Iris pigment epithelial cell (primary cell): ENCODE results near the gene ERAP2.
A peak's percentile ranks its signal among the peaks of the same experiment; 100 is the strongest.

Experiments used
- DNase-seq: peaks from one replicate; pipeline ENCODE4 v3.0.0-alpha.2; 2011; ENCODE audit warnings: low read depth

Gene ERAP2

DNA sequence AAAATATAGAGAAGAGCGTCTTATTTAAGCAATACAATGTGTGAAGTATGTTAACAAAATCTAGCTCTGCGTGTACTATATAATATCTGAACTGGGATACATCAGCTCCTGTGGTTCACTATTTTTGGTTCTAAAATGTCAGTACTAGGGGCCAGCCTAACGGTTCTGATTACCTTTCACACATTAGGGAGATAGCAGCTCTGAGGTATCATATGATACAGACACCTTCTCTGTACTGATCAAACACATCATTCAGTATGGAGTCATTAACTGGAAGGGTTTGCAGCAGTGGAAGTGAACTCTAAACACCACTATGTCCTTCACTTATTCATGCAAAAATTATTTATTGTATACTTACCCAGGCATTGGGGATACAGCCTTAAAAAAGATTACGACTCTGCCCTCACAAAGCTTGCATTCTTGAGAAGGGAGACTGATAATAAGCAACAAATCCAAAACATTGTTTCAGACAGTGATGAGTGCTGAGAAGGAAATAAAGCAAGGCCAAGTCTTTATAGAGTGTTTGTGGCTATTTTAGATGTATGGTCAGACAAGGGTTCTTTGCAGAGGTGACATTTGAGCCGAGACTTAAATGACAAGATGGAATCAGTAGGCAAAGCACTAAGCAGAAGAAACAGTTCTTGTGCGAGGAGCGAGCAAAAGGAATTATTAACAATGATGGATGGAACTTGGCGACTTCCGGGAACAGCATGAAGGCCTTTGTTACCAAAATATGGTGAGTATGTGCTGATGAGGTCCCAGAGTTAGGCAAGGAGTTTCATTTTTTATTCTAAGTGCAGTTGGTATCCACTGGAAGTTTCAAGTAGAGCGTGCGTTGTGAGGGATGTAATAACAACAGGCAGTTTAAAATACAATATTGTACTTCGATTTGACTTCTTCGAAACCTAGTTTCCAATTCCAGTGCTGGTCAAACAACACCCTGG lies 57.7 kb downstream of the ERAP2 start:
- no peak for DNase-seq

DNA sequence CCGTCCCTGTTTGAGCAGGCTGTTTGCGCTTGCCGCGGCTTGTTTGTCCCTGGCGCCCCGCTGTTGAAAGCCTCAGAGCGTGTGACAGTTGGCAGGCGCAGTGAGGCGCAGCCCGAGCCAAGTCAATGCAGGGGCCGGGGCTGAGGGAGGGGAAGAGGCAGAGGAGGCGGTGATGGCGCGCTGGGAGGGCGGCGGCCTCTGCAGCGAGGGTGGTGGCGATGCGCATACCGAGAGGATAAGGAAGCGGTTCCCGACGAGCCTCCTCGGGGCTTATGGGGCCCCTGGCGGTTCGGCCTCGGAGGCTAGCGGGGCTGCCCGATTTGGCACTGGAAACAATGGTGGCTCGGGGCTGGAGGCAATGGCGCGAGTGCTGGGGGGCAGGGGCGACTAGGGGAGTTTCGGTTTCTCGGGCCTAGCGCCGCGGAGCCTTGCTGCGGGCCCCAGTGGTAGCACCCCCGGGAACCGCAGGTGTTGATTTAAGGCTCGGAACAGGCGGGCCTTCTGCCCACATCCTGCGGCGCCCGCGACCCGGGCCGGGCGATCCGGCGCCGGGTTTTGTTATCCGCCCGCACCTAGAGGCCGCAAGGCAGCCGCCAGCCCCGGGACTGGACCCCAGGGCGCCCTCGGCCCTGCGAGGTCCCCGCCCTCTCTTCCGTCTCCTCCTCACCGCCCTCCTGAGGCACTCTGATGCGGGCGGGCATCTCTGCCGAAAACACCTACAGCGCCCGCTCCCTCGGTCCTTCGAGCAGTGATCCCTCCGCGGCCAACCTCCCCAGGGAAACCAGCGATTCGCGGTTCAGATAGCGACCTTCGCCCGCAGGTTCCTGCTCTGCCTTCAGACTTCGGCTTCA lies 58.6 kb downstream of the ERAP2 start:
- peak; percentile 97 for DNase-seq

DNA sequence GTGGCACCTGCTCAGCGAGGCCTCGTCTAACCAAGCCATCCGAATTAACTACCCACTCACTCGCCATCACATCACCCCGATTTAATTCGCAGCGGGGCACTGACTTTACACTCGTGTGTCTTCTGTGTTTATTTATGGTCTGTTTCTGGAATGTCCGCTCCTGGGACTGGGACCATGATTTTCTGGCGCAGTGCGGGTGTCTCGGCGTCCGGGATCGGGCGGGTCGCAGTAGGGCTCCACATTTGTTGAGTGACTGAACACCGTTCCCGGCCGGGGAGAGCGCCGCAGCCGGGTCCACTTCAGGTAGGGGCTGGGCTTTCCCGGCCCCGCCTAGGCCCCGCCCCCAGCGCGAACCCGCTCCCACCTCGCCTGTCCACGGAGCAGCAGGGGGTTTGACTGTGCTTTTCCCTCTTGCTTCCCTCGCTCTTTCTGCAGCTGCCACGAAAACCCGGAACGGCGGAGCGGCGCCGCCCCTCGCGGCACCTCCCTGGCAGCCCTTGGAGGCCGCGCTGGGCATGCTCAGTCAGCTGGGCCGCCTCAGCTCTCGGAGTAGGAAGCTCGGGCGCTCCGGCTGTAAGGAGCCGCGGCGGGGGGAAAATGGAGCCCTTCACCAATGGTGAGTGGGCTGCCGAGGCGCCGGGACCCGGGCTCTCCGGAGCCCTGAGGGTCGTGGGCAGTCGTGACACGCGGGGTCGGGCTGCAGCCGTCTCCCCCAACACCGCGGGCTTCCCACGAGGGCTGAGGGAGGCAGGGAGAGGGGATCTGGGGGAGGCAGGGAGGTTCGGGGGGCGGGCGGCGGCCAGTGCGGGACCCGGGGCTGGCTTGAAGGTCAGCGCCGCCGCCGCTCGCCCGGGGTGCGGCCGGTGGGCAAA lies 59.5 kb downstream of the ERAP2 start, which contains the start of gene LNPEP:
LNPEP (plus strand) TSS at position 522 of the 872 bp plus-strand sequence; CDS start at position 598, 76 bp downstream.
- DNase-seq, result peak; percentile 99

DNA sequence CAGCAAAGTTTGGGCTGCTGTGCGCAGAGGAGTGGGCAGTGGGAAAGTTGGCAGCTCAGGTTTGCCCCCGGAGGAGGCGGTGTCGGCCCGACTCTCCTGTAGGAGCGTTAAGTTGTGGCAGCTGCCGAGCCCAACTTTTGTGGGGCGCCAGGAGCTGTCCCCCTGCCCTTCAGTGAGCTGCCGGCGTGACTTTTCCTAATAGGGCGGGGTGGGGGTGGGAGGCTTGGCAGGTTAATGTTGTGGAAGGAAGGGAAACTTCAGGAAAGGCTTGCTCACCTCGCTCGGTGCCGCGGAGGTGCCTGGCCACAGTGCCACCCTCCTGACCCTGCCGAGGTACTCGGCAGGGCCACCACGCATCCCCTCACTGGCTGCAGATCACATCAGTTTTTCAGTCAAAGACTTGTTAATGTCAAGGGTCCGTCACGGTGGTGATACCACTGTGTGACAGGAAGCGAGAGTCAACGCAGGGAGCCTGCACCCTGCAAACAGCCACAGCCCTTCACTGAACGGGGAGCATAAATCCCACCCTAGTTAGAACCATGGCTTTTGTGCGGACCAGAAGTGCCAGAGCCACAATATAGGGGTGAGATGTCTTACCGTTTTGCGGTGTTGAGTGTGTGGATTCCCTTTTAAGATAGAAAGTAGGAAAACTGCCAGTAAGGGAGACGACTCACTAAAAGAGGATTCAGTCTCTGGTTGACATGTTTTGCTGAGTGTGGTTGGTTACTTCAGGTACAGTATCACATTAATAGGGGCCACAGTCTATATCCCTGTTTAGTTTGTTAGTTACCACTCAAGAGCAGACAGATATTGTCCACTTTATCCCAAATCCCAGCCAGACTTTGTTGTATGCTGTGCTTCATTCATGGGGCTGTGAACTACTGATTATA lies 60.4 kb downstream of the ERAP2 start:
- peak; percentile 49 for DNase-seq

DNA sequence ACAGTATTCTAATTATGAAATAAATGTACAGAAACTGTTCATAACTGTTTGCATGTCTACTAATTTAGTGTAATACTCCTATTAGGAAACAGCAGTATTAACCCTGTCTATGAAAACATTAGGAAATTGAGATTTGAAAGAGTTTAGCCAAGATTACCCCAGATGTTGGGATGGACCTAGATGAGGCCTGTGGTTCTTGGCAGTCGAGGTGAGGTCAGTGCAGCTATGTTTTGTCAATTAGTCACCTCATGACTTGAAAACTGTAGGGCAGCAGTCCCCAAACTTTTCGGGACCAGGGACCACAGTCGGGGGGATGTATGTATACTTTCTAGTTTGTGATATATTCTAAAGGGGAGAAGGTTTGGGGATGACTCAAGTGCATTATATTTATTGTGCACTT lies 64.3 kb downstream of the ERAP2 start:
- no peak for DNase-seq

DNA sequence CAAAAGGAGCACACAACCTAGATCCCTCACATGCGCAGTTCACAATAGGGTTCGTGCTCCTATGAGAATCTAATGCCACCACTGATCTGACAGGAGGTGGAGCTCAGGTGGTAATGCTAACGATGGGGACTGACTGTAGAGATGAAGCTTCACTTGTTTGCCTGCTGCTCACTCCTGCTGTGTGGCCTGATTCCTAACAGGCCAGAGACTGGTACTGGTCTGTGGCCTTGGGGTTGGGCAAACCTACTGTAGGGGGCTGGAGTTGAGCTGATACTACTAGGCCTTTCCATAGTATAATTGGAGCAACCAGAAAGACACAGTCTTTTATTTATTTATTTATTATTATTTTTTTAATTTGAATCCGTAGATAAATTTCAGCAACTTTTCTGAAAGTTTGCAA lies 64.8 kb downstream of the ERAP2 start:
- DNase-seq, result no peak

DNA sequence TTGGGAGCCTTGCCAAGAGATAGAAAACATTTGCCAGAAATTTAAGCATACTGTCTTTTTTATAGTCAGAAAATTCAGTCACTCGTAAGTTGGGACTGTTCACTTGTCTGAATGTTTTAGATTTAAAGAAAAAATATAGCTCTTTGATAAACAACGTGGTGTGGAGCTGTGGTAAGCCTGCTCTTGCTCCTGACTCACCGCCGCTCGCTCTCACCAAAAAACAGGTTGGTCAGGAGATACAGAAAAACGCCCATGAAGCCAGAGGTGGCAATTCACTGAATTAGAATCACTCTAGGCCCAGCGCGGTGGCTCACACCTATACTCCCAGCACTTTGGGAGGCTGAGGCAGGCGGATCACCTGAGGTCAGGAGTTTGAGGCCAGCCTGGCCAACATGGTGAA lies 65.8 kb downstream of the ERAP2 start:
- DNase-seq, result no peak

DNA sequence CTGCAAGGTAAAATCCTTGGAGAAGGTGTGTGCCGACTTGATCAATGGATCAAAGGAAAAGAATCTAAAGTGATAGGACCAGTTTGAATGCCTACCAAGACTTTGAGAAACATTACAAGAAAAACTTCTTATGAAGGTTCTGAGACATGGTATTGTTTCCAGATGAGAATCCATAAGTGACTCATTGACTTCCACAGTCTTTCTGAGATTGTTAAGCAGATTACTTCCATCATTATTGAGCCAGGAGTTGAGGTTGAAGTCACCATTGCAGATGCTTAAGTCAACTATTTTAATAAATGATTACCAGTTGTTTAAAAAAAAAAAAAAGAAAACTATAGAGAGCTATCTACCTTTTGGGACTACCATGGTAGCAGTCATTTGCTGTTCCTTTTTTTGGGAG lies 66.6 kb downstream of the ERAP2 start:
- DNase-seq, result no peak

DNA sequence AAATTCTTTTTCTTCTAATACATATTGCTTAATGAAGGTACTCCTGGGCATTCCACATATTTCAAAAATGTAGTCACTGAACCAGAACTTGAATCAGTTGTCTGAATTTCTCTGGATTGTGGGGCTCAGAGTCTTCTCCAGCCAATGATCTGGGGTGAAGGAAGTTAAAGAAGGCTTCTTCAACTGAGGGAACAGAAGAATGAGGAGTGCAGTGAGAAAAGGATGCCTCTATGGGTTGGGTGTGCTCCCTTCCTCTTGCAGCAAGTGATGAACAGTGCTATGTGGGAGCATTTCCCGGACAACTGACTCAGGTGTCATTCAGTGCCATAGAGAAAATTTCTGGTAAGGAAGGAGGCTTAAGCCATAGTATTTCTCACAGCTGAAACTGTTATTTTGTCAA lies 67.5 kb downstream of the ERAP2 start:
- no peak for DNase-seq

DNA sequence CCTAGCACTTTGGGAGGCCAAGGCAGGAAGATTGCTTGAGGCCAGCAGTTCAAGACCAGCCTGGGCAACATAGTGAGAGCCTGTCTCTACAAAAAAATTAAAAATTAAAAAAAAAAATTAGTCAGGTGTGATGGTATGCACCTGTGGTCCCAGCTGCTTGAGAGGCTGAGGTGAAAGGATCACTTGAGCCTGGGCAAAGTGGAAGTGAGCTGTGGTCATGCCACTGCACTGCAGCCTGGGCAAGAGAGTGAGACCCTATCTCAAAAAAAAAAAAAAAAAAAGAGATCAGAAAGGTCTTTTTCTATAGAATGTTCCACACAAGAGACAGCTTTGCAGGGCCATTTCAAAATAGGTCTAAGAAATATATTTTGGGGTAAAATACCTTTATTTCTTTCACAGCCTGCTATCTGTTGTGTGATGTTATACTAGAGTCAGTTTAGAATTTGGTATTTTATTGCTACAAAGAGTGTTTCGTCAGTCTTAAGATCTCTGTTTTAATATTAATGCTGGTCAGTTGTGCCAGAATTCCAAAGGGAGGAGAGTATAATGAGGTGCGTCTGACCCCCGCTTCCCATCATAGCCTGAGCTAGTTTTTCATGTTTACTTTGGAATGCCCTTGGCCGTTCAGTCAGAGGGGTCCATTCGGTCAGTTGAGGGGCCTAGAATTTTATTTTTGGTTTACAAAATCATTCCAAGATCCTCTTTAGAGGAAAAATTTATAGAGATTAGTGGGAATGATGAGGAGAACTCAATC lies 69.0 kb downstream of the ERAP2 start:
- no peak for DNase-seq

DNA sequence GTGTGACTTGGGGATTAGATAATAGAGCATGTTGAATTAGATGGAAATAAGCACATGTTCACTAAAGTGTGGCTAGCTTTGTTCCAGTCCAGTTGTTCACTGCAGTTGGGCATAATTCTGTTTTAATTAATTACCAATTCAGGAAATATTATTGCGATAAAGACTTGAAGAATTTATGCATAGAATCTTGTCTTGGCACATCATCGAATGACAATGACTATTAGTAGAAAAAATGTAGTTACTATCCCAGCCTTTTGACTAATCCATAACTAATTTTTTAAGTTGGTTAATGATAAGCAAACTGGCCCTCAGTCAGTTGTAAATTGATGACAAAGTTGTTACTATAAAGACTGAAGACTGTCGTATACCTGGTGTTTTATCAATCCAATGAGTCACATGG lies 70.1 kb downstream of the ERAP2 start:
- no peak for DNase-seq

DNA sequence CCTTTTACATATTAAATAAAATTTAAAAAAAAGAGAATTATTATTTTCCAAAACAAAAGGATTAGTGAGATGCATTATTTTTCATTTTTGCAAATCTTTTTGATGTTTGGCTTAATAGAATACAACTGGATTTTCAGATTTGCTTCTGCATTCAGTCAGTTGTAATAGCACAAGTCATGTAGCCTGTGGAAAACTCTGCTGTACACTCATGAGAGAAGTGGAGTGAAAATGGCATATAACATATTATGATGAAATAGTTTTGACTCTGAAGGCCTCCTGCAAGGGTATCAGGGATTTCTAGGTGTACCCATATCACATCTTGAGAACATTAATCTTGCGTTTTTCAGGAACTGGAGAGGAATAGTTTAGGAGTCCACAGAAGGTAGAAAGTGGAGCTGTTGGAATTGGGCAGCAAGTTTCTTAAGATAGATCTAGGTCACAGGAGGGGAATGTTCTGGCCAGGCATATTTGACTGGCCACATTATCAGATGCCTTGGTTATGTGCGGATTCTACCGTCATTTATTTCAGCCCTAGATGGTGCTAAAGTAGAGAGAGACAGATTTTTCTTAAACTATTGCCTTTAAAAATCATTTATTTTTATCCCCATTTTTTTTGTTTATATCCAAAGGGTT lies 75.9 kb downstream of the ERAP2 start:
- DNase-seq, result no peak

DNA sequence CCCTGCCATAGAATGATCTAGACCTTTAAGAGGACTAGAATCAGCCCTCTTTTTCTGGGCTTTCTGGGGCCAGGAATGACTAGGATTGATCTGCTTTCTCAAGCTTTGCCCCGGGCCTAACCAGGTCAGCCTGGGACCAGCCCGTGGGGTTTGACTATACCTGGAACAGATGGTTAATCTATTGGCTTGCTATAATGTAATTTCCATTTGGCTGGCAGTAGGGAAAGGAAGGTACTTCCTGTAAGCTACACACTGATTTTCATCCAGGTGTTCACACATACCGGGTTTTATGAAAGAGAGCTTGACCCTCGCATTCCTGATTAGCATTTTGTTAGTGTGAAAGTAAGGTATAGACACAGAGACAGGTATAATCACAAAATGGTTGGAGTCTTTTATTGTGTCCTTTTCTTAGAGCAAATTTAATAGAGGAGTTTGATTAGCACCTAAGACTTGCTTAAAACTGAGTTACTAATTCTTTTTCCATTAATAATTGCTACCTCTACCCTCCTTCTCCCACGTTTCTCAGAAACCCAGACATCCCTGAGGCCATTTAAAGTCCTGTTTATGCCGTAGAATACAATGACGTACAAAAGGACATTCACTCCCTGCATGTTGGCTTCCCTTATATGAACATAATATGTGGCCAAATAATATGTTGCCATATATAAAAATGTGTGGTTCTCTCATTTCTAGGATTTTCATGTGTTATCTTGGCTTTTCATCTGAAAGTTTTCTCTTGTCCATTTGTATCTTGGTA lies 76.9 kb downstream of the ERAP2 start:
- DNase-seq, result no peak

DNA sequence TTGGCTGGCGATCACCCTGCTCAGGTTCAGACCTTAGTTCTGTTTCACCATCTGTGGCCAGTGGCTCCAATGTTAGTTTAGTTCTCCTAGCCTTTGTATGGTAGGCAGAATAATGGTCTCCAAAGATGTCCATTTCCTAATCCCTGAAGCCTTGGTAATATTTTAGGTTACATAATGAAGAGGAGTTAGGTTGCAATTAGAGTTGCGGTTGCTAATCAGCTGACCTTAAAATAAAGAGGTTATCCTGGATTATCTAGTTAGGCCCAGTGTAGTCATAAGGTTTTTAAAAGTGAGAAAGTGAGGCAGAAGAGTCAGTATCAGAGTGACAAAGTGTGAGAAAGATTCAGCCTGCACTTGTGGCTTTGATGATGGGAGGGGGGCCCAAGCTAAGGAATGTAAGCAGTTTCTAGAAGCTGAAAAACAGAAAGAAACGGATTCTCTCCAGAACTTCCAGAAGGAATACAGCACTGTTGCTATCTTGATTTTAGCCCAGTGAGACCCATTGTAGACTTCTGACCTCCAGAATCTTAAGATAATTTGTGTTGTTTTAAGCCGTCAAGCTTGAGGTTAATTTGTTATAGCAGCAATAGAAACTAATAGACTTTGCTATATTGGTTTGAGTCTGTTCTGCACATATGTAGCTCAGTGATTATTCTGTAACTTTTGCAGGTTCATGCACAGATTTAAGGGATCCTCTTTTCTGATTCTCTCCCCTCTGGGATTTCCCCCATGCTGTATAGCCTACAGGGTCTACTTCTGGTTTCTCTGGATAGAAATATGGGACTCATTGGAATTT lies 81.2 kb downstream of the ERAP2 start:
- no peak for DNase-seq

DNA sequence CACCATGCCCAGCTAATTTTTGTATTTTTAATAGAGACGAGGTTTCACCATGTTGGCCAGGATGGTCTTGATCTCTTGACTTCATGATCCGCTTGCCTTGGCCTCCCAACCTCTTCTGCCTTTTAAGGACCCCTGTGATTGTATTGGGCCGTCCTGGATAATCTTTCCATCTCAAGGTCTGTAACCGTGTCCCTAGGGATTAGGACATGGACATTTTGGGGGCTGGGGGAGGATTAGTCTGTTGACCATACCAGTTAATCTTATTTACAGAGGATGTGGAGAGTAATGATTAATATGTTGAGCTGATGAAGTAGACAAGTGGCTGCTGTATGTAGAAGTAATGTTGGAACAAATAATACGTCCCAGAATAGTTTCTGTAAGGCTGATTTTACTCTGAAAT lies 82.7 kb downstream of the ERAP2 start:
- DNase-seq, result no peak

DNA sequence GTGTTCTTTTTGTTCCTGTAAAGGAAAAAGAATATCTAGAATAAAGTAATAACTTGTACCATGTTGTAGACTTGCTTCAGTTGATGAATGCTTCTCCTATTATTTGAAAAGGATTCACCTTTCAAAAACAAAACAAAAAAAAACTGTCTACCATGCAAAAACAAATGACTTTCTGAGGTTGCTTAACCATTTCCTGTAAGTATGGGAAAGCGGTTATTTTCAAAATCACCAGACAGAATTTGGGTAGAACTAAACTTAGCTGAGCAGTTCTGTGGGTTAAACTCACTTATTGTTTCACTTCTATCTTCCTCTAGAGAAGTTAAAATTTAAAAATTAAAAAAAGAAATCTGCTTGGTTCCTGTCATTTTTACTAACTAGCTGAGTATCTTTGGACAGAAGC lies 84.8 kb downstream of the ERAP2 start:
- DNase-seq, result no peak

DNA sequence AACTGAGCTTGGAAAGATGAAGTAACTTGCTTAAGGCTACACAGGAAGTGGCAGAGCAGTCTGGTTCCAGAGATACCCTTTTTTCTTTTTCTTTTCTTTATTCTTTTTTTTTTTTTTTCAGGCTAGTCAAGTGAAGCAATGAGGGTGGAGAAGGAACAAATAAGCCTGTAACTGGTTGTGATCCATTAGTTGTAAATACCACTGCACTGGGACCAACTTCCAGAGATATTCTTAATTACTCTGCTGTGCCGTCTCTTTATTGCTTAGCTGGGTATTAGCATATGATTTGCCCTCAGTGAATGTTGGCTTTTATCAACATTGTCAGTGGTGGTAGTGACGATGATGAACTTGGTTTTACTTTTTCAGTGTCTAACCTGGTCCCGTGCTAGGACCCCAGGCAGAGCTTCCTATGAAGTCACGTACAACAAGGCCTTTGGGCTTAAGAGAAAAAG lies 86.3 kb downstream of the ERAP2 start:
- no peak for DNase-seq

DNA sequence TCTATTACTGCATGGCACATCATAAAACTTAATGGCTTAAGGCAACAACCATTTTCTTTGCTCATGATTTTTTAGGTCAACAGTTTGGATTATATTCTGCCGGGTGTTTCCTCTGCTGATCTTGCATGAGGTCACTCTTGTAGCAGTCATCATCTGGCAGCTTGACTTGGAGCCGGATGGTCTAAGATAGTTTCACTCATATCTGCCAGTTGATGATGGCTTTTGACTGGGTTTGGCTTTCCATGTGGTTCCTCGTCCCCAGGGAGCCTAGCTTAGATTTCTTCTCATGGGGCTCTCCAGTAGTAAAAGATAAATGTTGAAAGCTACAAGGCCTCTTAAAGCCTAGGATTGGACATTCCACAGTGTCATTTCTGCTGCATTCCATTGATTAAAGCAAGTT lies 87.0 kb downstream of the ERAP2 start:
- peak; percentile 85 for DNase-seq
